ENCODE data around the gene BNC2. TPM values are rescaled to one million over a fixed set of nuclear protein-coding genes. Genes with fewer than 3 reads are reported as not detected.

The BNC2 gene
- polyA plus RNA-seq, 1 experiment: 17.5 TPM

DNA sequence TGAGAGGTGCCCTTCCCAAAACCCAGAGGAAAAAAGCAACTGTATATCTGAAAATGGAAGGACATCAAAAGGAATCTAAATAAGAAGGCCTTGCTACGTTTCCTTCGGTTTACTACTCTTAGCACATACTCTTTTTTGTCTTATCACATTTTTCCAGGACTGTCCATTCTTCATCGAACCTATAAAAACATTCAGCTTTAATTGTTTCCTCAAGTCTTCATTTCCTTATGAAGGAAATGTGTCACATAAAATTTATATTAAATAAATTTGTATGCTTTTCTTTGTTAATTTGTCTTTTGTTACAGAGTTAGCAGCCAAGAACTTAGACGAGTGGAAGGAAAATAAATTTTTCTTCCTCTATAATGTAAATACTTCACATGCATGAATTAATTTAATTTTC, 255.0 kb downstream of the BNC2 start:
- TF ChIP-seq, protein P1, sequence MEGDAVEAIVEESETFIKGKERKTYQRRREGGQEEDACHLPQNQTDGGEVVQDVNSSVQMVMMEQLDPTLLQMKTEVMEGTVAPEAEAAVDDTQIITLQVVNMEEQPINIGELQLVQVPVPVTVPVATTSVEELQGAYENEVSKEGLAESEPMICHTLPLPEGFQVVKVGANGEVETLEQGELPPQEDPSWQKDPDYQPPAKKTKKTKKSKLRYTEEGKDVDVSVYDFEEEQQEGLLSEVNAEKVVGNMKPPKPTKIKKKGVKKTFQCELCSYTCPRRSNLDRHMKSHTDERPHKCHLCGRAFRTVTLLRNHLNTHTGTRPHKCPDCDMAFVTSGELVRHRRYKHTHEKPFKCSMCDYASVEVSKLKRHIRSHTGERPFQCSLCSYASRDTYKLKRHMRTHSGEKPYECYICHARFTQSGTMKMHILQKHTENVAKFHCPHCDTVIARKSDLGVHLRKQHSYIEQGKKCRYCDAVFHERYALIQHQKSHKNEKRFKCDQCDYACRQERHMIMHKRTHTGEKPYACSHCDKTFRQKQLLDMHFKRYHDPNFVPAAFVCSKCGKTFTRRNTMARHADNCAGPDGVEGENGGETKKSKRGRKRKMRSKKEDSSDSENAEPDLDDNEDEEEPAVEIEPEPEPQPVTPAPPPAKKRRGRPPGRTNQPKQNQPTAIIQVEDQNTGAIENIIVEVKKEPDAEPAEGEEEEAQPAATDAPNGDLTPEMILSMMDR (IDR thresholded peaks at IDR 0.05; ENCODE audit: insufficient read depth, low read depth, low read length): no peak
- DNase-seq (ENCODE audit: low read depth): no peak
- POLR2A ChIA-PET: no interaction called here
- CTCF ChIA-PET: interaction anchor here (0.6 to 1.4 kb wide), 2 partner anchors 12 to 471 kb away, joined by 4 to 5 read pairs; no protein-coding TSS in a partner anchor
- Histone ChIP-seq H3K4me3 (ENCODE audit: low read depth, low read length) (no peak overlapping the region), H3K36me3 (ENCODE audit: control insufficient read depth, insufficient read depth, low read length) (no peaks in the 10 kb centered on the region), H3K27me3 (ENCODE audit: control insufficient read depth, insufficient read depth, low read length) (no peaks in the 10 kb centered on the region)

DNA sequence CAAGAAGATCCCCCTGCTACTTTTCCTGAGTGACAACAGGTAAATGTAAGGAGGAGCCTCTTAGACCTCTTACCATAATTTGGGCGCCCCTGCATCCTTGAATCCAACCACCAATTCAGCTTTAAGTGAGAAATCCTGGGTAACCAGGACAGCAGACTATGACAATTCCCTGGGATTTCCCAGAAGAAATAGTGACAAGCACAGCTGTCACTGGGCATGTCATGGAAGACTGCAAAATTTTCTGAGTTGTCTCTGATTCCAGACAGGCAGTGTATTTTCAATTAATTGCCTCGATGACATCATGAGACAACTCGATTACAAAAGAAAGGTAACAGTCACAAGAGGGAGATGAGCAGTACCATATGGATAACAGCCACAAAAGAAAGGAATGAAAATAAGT, 256.9 kb downstream of the BNC2 start:
- ChIA-PET POLR2A (no interaction called here), CTCF (no interaction called here)
- no peak for DNase-seq (ENCODE audit: low read depth)
- no peaks in the 10 kb centered on the region for H3K36me3 ChIP-seq (ENCODE audit: control insufficient read depth, insufficient read depth, low read length)
- TF ChIP-seq, protein P1 (IDR thresholded peaks at IDR 0.05; ENCODE audit: insufficient read depth, low read depth, low read length): no peak
- H3K4me3 ChIP-seq (ENCODE audit: low read depth, low read length): no peak overlapping the region
- H3K27me3 ChIP-seq (ENCODE audit: control insufficient read depth, insufficient read depth, low read length): no peaks in the 10 kb centered on the region

DNA sequence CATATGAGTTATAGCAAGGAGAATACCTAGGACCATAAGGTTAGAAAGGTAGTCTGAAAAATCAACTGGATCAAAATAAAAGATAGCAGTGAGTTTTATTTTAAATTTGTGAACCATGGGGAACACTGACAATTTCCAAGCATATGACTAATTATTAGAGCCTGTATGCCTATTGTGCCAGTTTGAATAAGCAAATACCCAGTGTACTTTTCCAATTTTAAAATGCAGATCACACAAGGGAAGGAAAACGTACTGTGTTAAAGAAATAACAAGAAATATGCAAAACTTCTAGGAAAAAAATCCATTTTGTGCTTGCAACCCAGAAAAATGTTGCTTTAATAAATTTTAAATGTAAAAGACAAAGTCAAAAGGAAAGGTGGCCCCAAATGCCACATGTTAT, 257.4 kb downstream of the BNC2 start:
- H3K4me3 ChIP-seq (ENCODE audit: low read depth, low read length): no peak overlapping the region
- POLR2A ChIA-PET: no interaction called here
- CTCF ChIA-PET: interaction anchor here (0.5 kb wide), 1 partner anchor 161 kb away, joined by 3 read pairs; no protein-coding TSS in a partner anchor
- DNase-seq (ENCODE audit: low read depth): no peak
- H3K36me3 ChIP-seq (ENCODE audit: control insufficient read depth, insufficient read depth, low read length): no peaks in the 10 kb centered on the region
- no peaks in the 10 kb centered on the region for H3K27me3 ChIP-seq (ENCODE audit: control insufficient read depth, insufficient read depth, low read length)
- TF ChIP-seq, protein P1 (IDR thresholded peaks at IDR 0.05; ENCODE audit: insufficient read depth, low read depth, low read length): no peak

DNA sequence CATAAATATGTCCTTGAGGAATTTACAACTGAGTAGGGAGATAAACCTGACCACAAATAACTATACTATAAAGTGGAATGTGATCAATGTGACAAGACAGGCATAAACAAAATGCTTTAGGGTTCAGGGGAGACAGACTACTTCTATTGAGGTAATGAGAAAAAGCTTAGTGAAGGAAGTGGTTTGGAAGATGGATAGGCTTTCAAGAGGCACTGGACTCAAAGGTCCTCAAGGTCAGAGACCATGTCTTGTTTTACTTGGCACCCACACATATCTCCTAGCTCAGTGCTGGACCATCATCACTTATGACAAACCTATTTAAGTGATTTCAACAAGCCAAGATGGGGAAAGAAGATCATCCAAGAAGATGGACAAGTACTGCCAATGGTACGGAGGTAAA, 257.8 kb downstream of the BNC2 start:
- ChIA-PET POLR2A (interaction anchor here (0.6 kb wide), 1 partner anchor 555 kb away, joined by 4 read pairs; no protein-coding TSS in a partner anchor), CTCF (interaction anchor here (0.5 kb wide), 1 partner anchor 161 kb away, joined by 3 read pairs; no protein-coding TSS in a partner anchor)
- H3K4me3 ChIP-seq (ENCODE audit: low read depth, low read length): no peak overlapping the region
- no peaks in the 10 kb centered on the region for H3K27me3 ChIP-seq (ENCODE audit: control insufficient read depth, insufficient read depth, low read length)
- no peaks in the 10 kb centered on the region for H3K36me3 ChIP-seq (ENCODE audit: control insufficient read depth, insufficient read depth, low read length)
- DNase-seq (ENCODE audit: low read depth): no peak
- TF ChIP-seq, protein P1 (IDR thresholded peaks at IDR 0.05; ENCODE audit: insufficient read depth, low read depth, low read length): no peak

DNA sequence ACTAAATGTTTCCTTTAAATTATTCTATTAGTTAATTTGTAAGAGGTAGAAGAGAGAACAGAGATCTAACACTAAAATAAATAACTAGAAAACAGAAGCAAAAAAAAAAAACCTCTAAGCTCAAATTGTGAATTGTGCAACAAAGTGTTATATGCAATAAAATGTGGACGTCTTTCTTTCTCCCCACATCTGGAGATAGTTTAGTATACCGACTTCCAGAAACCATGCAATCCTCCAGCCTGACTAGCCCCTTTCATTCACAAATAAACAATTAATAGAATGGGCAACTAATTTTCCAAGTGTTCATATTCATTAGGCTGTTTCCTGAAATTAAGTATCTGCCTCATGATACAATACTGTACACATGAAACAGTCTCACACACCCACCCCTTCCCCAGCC, 258.5 kb downstream of the BNC2 start:
- POLR2A ChIA-PET: interaction anchor here (0.5 to 0.6 kb wide), 2 partner anchors 304 to 554 kb away, joined by 3 to 4 read pairs; no protein-coding TSS in a partner anchor
- Histone ChIP-seq H3K36me3 (ENCODE audit: control insufficient read depth, insufficient read depth, low read length) (no peaks in the 10 kb centered on the region), H3K4me3 (ENCODE audit: low read depth, low read length) (no peak overlapping the region), H3K27me3 (ENCODE audit: control insufficient read depth, insufficient read depth, low read length) (no peaks in the 10 kb centered on the region)
- CTCF ChIA-PET: interaction anchor here (1.0 kb wide), 1 partner anchor 102 kb away, joined by 3 read pairs; no protein-coding TSS in a partner anchor
- TF ChIP-seq, protein P1 (IDR thresholded peaks at IDR 0.05; ENCODE audit: insufficient read depth, low read depth, low read length): no peak
- peak; percentile 50 for DNase-seq (ENCODE audit: low read depth)
